Skin epidermis (tissue), 12 donors: ENCODE data around the gene NCKAP5.
"Not testable (repeated sequence)": the region's sequence is repeated elsewhere in the genome, so short reads cannot be mapped to it uniquely, and the experiment has no call there.

ENCODE experiments used
- H3K27ac ChIP-seq, 21 experiments: fragments of 200-600 bp; sonication (generic) in 11 of 21; one replicate each; pipeline ENCODE4 v1.5.0; 2020; ENCODE audit warnings: mild to moderate bottlenecking in 3 of 21, inconsistent platforms in 2 of 21, moderate library complexity in 2 of 21
- H3K4me3 ChIP-seq, 7 experiments: fragments of 200-600 bp; sonication (generic) in 2 of 7; one replicate each; pipeline ENCODE4 v1.5.0; 2020; ENCODE audit warnings: inconsistent platforms in 2 of 7, mild to moderate bottlenecking in 2 of 7, moderate library complexity in 1 of 7

The NCKAP5 gene

DNA sequence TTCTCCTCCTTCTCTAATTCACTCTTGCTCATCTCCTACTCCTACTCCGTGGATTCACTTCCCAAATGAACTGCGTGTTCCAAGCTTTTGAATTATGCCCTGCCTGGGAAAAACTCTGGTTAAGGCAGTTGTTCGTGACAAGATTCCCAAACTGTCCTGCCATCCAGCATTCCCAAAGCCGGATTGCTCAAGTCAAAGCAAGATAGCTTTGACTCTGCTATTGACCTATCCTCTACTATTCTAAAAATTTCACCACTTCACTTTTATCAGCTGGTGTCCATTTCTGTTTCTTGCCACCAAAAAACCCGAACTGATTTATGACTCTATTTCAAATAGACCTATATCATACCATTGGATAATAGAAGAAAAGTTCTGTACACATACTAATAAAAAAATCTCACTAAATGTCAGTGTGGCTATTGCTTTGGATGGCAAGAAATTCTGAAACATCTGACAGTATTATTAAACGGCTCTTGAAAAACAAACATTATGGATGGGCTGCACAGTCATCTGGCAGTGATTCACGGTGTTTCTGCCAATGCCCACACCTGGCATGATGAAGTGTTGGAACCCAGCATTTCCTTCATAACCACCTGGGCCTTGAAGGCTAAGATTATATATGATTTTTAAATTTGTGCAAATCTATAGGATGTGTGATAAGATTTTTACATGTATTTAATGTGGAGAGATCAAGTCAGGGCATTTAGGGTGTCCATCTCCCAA is 87.4 kb downstream of the NCKAP5 start:
- H3K27ac ChIP-seq: no peak overlapping the region
- no peak overlapping the region for H3K4me3 ChIP-seq

- no peak overlapping the region for H3K4me3 ChIP-seq
- H3K27ac ChIP-seq: no peak overlapping the region
These were observed 90.7 kb downstream of the NCKAP5 start for GRCh38 chr2:133477616-133477990.

DNA sequence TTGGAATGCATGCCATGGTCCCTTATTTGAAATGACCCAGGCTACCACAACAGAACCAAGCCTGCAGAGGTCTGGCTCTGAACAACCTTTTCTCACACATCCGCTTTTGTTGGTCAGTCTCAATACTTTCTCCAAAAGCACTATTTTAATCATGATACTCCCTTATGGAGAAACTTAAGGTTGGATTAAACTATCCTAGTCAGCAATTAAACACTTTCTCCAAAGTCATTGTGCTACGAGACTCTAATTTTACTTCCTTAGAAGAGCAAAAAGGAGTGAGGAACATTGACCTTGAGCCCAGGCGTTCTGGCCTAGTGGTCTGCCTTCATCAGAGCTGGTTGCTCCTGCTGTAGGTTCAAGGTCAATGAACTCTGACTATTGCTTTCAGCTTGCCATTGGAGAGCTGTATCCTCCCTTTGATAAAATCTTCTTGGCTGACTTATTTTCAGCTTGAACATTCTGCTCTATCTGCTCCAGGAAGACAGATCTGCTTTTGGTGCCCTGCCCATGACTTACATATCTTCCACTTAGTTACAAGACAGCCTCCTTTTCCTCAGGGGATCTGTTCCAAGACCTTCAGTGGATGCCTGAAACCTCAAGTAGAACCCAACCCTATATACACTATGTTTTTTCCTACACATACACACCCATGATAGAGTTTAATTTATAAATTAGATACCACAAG is 91.2 kb downstream of the NCKAP5 start:
- no peak overlapping the region for H3K4me3 ChIP-seq
- H3K27ac ChIP-seq: peak overlapping the region in 1 of 21 experiments; percentile 42

- Histone ChIP-seq H3K4me3 (no peak overlapping the region), H3K27ac (no peak overlapping the region)
These were observed 92.0 kb downstream of the NCKAP5 start for GRCh38 chr2:133476286-133476685.

DNA sequence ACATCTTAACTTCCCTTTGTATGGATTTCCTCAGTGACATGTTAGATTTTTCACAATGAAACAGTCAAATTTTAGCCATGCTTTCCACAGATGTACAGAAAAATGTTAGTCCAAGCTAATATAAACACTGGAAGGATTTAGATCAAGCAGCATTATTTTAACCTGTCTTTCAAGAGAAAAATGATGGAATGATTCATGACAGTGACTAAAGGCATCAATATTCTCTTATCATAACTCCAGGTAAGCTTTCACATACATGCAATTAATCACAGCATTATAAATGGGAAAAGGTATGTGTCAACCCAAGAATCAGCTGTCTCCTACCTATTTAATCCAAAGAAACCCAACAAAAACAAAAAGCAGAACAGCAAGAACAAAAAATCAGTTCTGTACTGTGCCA is 92.7 kb downstream of the NCKAP5 start:
- H3K27ac ChIP-seq: no peak overlapping the region
- no peak overlapping the region for H3K4me3 ChIP-seq

DNA sequence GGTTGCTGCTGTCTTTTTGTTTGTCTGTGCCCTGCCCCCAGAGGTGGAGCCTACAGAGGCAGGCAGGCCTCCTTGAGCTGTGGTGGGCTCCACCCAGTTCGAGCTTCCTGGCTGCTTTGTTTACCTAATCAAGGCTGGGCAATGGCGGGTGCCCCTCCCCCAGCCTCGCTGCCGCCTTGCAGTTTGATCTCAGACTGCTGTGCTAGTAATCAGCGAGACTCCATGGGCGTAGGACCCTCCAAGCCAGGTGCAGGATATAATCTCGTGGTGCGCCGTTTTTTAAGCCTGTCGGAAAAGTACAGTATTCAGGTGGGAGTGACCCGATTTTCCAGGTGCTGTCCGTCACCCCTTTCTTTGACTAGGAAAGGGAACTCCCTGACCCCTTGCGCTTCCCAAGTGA is 97.8 kb downstream of the NCKAP5 start:
- H3K27ac ChIP-seq, H3K4me3 ChIP-seq: not testable (repeated sequence)

DNA sequence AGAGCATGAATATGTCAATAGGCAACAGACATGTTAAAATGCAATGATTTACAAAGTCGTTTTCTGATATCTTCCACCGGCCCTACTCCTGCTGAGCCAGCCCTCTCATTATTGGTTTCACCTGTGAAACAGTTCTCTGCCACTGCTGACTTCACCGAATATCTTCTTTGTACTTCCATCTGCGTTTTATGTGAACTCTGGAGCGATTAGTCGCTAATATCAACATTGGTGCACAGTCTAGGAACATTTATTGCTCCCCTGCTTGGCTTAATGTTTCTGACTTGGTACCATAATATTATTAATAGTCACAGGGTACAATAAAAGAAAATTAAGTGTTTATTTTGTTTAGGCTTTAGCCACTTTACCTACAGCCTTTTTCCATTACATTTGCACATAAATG is 105.5 kb downstream of the NCKAP5 start:
- Histone ChIP-seq H3K27ac (no peak overlapping the region), H3K4me3 (no peak overlapping the region)

DNA sequence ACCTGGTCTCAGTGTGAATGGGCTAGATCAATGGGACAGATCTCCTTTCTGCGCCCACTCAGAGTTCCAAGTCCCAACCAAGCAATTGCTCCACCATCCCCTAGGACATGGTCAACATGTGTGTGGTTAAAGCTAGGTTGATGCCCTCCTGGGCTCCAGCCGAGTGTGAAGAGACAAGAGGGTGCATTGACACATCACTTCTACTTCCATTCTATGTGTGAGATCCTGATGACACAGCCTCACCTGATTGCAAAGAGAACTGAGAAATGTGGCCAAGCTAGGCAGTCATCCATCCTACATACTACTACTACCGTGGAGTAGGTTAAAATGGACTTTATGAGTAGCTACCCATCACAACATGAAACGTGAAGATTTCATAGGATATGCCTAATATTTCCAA is 106.8 kb downstream of the NCKAP5 start:
- no peak overlapping the region for H3K27ac ChIP-seq
- no peak overlapping the region for H3K4me3 ChIP-seq

DNA sequence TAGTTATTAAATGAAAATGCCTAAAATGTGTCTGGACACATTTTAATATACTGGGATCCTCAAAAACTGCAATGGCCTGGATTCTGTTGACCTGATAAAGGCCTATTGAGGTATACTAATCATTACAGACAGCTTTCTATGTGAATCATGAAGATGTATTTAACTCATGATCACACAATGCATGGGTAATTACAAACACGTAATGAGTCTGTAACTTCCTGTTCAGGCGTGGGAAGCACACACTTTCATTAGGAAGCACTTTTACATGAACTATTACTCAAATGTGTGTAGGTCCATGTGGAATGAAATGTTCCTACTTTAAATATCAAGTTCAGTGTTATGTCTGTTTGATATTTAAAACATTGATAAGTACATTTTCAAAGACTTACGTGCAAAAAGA is 108.7 kb downstream of the NCKAP5 start:
- no peak overlapping the region for H3K4me3 ChIP-seq
- H3K27ac ChIP-seq: no peak overlapping the region

GRCh38 chr2:133458280-133458679 is 110.0 kb downstream of the NCKAP5 start:
- H3K4me3 ChIP-seq: no peak overlapping the region
- no peak overlapping the region for H3K27ac ChIP-seq

DNA sequence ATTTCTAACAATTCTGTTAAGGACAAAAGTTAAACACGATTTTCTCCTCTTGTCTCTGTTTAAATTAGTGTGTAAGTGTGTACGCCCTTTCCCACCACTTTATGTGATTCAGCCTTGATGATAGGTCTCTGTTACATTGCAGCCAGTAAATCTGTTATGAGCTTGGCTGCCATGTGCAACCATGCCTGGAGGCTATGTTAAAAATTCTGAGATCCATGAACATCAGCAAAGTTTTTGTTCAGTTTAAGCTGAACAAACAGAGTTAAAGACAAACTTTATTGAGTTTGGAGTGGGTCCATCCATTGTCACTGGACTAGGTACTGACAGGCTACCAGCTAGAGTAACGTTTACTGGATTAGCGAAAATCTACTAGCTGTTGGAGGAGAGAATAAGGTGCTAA is 110.4 kb downstream of the NCKAP5 start:
- Histone ChIP-seq H3K27ac (no peak overlapping the region), H3K4me3 (no peak overlapping the region)

GRCh38 chr2:133456971-133457370 is 111.3 kb downstream of the NCKAP5 start:
- Histone ChIP-seq H3K4me3 (no peak overlapping the region), H3K27ac (no peak overlapping the region)

GRCh38 chr2:133456156-133456555 is 112.1 kb downstream of the NCKAP5 start:
- Histone ChIP-seq H3K4me3 (no peak overlapping the region), H3K27ac (no peak overlapping the region)

DNA sequence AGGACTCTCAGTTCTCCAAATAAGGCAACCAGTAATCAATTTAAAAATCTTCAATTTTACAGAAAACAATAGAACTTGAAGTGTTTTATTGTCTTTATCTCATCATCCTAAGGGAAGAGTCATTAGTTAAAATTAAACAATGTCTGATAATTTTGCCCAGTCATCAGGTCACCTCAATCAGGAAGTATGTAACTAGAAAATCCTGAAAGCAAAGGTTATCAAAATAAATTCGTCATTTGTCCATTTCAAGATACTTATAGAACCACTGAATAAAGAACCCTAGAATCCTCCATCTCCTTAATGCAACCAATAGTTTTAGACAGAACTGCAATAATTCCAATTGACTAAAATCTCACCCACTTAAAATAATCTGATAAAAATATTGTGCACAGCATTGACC is 115.2 kb downstream of the NCKAP5 start:
- no peak overlapping the region for H3K4me3 ChIP-seq
- no peak overlapping the region for H3K27ac ChIP-seq

GRCh38 chr2:133452583-133452982 is 115.7 kb downstream of the NCKAP5 start:
- Histone ChIP-seq H3K4me3 (no peak overlapping the region), H3K27ac (no peak overlapping the region)

- Histone ChIP-seq H3K4me3 (no peak overlapping the region), H3K27ac (no peak overlapping the region)
These were observed 116.1 kb downstream of the NCKAP5 start for GRCh38 chr2:133452146-133452545.

DNA sequence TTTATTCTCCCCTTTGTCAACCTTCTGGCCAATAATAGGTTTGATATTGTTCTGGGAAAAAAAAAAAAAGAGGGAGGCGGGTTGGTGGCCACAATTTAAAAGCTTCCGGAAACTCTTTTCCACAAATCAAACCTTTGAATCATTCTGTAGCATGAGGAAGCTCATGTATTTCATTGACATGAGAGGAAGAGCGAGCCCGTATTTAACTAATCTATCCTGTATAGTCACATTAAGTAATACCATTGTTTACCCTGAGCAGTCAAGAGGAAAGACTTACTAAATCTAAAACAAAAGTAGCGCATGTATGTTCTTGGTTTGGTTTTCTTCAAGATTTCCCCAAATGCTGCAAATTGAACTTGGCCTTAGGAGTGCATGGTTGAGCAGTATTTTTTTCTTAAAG is 120.1 kb downstream of the NCKAP5 start:
- Histone ChIP-seq H3K4me3 (no peak overlapping the region), H3K27ac (no peak overlapping the region)

GRCh38 chr2:133447303-133447702 is 121.0 kb downstream of the NCKAP5 start:
- Histone ChIP-seq H3K27ac (no peak overlapping the region), H3K4me3 (no peak overlapping the region)

- Histone ChIP-seq H3K4me3 (no peak overlapping the region), H3K27ac (no peak overlapping the region)
These were observed 123.8 kb downstream of the NCKAP5 start for GRCh38 chr2:133444465-133444864.

DNA sequence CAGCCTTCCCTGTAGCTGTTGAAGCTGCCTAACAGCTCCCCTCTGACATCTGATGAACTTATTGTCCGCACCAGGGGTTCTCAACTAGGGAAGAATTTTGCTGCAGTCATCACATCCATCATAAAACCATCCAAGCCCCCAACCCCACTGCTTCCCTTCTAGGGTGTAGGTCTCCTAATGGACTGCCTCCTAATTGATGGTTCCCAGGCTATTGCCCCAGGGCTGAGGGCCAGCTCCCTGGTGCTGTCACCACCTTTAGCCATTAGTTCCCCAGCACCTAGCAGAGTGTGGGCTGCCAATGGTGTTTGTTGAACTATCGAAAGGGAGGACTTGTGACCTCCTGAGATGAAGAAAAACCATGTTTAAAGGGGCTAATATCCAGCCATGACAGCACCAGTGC is 125.9 kb downstream of the NCKAP5 start:
- H3K27ac ChIP-seq: no peak overlapping the region

DNA sequence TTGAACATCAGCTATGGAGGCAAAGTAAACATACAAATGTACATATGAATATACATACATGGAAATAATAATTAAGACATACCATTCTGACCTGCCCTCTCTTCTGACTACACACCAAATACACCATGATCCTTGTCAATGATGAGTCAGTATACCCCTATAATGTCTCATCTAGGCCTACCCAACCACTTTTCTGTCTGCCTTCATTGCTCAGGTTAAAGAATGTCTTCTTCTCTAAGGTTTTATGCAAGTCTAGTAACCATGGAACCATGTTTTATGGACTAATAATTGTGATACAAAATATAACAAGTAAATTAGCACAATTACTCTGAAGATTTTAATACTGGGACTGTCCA is 128.7 kb downstream of the NCKAP5 start:
- H3K4me3 ChIP-seq: no peak overlapping the region
- H3K27ac ChIP-seq: no peak overlapping the region

More for the DNA sequence above, 125.9 kb downstream of the NCKAP5 start:
- no peak overlapping the region for H3K4me3 ChIP-seq
